Liver (tissue), 9 donors: ENCODE measurements around the gene PAX6. TPM values are rescaled to one million over a fixed set of nuclear protein-coding genes. Genes with fewer than 3 reads are reported as not detected.
A peak's percentile ranks its signal among the peaks of the same experiment; 100 is the strongest.

Experiments
- DNase-seq: peaks from one replicate; pipeline ENCODE4 v3.0.0-alpha.2; 2017; ENCODE audit warnings: low spot score
- H3K27ac ChIP-seq, 2 donors: one replicate each; pipeline ENCODE4 v1.7.0; 2013; ENCODE audit warnings: inconsistent platforms in 2 of 2, low read length in 2 of 2, control low read depth in 1 of 2, low read depth in 1 of 2, mild to moderate bottlenecking in 1 of 2
- H3K27me3 ChIP-seq, 4 donors: one replicate each; pipeline versions ENCODE4 v1.6.1 to v1.7.0; 2013; ENCODE audit warnings: low read length in 3 of 4, inconsistent platforms in 1 of 4, mild to moderate bottlenecking in 1 of 4, moderate library complexity in 1 of 4; ENCODE audit not compliant: control insufficient read depth in 4 of 4, insufficient read depth in 4 of 4
- H3K36me3 ChIP-seq, 4 donors: one replicate each; pipeline versions ENCODE4 v1.6.1 to v1.7.0; 2013; ENCODE audit warnings: low read length in 3 of 4, mild to moderate bottlenecking in 3 of 4, low read depth in 1 of 4, moderate library complexity in 1 of 4; ENCODE audit not compliant: control insufficient read depth in 4 of 4, insufficient read depth in 3 of 4
- H3K4me1 ChIP-seq, 4 donors: one replicate each; pipeline versions ENCODE4 v1.6.1 to v1.7.0; 2013; ENCODE audit warnings: low read length in 3 of 4, mild to moderate bottlenecking in 3 of 4, moderate library complexity in 1 of 4; ENCODE audit not compliant: control insufficient read depth in 4 of 4, insufficient read depth in 4 of 4
- H3K4me3 ChIP-seq, 3 donors: one replicate each; pipeline versions ENCODE4 v1.6.1 to v1.7.0; 2013; ENCODE audit warnings: low read length in 3 of 3, control low read depth in 1 of 3, low read depth in 1 of 3, mild to moderate bottlenecking in 1 of 3
- H3K9ac ChIP-seq, 2 donors: one replicate each; pipeline ENCODE4 v1.7.0; 2013; ENCODE audit warnings: low read length in 2 of 2, mild to moderate bottlenecking in 2 of 2, moderate library complexity in 2 of 2, control low read depth in 1 of 2, low read depth in 1 of 2
- H3K9me3 ChIP-seq, 4 donors: one replicate each; pipeline versions ENCODE4 v1.6.1 to v1.7.0; 2013; ENCODE audit warnings: low read length in 3 of 4; ENCODE audit not compliant: control insufficient read depth in 4 of 4
- ATF3 ChIP-seq: IDR thresholded peaks from 2 replicates; pipeline ENCODE4 v1.6.1; 2016; ENCODE audit warnings: antibody characterized with exemption
- CTCF ChIP-seq: fragments of 150-350 bp; IDR thresholded peaks from 2 replicates; pipeline ENCODE4 v1.5.1; 2017; ENCODE audit warnings: improper control_type of control experiment, low read depth, low read length; ENCODE audit not compliant: missing input control
- EGR1 ChIP-seq, 2 donors: IDR thresholded peaks; 2 replicates each; pipeline ENCODE4 v1.6.1; 2016 to 2018; ENCODE audit warnings: antibody characterized with exemption in 2 of 2, low read depth in 2 of 2
- FOXA1 ChIP-seq: IDR thresholded peaks from 2 replicates; pipeline ENCODE4 v1.6.1; 2016; ENCODE audit warnings: antibody characterized with exemption
- FOXA2 ChIP-seq: IDR thresholded peaks from 2 replicates; pipeline ENCODE4 v1.6.1; 2016; ENCODE audit warnings: antibody characterized with exemption
- GABPA ChIP-seq, 2 donors: IDR thresholded peaks in 1 of 2; conservative IDR thresholded peaks in 1 of 2; 2 replicates each; pipeline ENCODE4 v1.6.1; 2016; ENCODE audit warnings: antibody characterized with exemption in 2 of 2, mild to moderate bottlenecking in 1 of 2, moderate library complexity in 1 of 2
- HNF4A ChIP-seq, 2 donors: conservative IDR thresholded peaks; 2 replicates each; pipeline ENCODE4 v1.6.1; 2016; ENCODE audit warnings: antibody characterized with exemption in 2 of 2, mild to moderate bottlenecking in 2 of 2
- HNF4G ChIP-seq: IDR thresholded peaks from 2 replicates; pipeline ENCODE4 v1.6.1; 2016; ENCODE audit warnings: antibody characterized with exemption
- JUND ChIP-seq, 2 donors: IDR thresholded peaks; 2 replicates each; pipeline ENCODE4 v1.6.1; 2016; ENCODE audit warnings: antibody characterized with exemption in 2 of 2
- MAX ChIP-seq: IDR thresholded peaks from 2 replicates; pipeline ENCODE4 v1.6.1; 2016; ENCODE audit warnings: antibody characterized with exemption
- NR2F2 ChIP-seq: IDR thresholded peaks from 2 replicates; pipeline ENCODE4 v1.6.1; 2016; ENCODE audit warnings: antibody characterized with exemption
- RAD21 ChIP-seq, 2 donors: IDR thresholded peaks; 2 replicates each; pipeline ENCODE4 v1.6.1; 2016; ENCODE audit warnings: antibody characterized with exemption in 2 of 2, mild to moderate bottlenecking in 2 of 2
- REST ChIP-seq: IDR thresholded peaks from 2 replicates; pipeline ENCODE4 v1.6.1; 2016; ENCODE audit warnings: antibody characterized with exemption, mild to moderate bottlenecking
- RXRA ChIP-seq, 2 donors: IDR thresholded peaks; 2 replicates each; pipeline ENCODE4 v1.6.1; 2017 to 2018; ENCODE audit warnings: antibody characterized with exemption in 2 of 2, mild to moderate bottlenecking in 1 of 2
- SP1 ChIP-seq: IDR thresholded peaks from 2 replicates; pipeline ENCODE4 v1.6.1; 2018; ENCODE audit warnings: antibody characterized with exemption, mild to moderate bottlenecking
- TAF1 ChIP-seq: conservative IDR thresholded peaks from 2 replicates; pipeline ENCODE4 v1.6.1; 2016; ENCODE audit warnings: antibody characterized with exemption, mild to moderate bottlenecking
- YY1 ChIP-seq: IDR thresholded peaks from 2 replicates; pipeline ENCODE4 v1.6.1; 2016; ENCODE audit warnings: antibody characterized with exemption, mild to moderate bottlenecking
- WGBS: extraction: QIAGEN DNeasy Blood & Tissue Kit; methylation state at CpG from one replicate; pipeline ENCODE4 v1.1.7; 2013; 5-methylcytosine and 5-hydroxymethylcytosine counted together
- polyA plus RNA-seq, 2 donors: library from polyadenylated mRNA; stranded (reverse) in 1 of 2; unstranded in 1 of 2; fragments of 200-250 nt in 1 of 2; fragments of >200 nt in 1 of 2; fragmentation: Nextera tagmentation in 1 of 2; extraction: Ambion mirVana in 1 of 2; gene quantifications; one replicate each; pipeline versions ENCODE4 v1.2.1 to v1.2.3, GENCODE V29; 2013 to 2015
- total RNA-seq, 2 donors: library from RNA; depleted of rRNA; stranded (reverse); fragments of >200 nt; gene quantifications; one replicate each; pipeline ENCODE4 v1.2.3, GENCODE V29; 2014
- donor health status: healthy.
- donor health status: healthy.
- donor health status: healthy.
- donor health status: healthy.
- donor health status: healthy.

The PAX6 gene
- total and polyA plus RNA-seq, 4 donors: not detected

GRCh38 chr11:31799435-31800397, 11.4 kb downstream of the PAX6 start:
- 5% methylated on average over 48 of the region's 48 CpGs for WGBS
- no peak overlapping the region for H3K4me3 ChIP-seq
- H3K4me1 ChIP-seq: peaks cover 15 to 19% (median 18%) of the 10 kb centered on the region in 4 donors
- H3K36me3 ChIP-seq: no peaks in the 10 kb centered on the region
- no peak for TF ChIP-seq GABPA (IDR thresholded peaks at IDR 0.05 in 1 of 2, conservative IDR thresholded peaks at IDR 0.05 in 1 of 2)
- TF ChIP-seq NR2F2: no peak
- no peak for TF ChIP-seq RXRA (IDR thresholded peaks at IDR 0.05)
- TF ChIP-seq CTCF: no peak
- no peak for TF ChIP-seq SP1
- no peak for TF ChIP-seq EGR1 (IDR thresholded peaks at IDR 0.05; ENCODE audit: low read depth in 2 of 2)
- no peak for TF ChIP-seq REST
- no peak for DNase-seq
- no peak overlapping the region for H3K9ac ChIP-seq
- no peak overlapping the region for H3K27ac ChIP-seq
- H3K27me3 ChIP-seq: peaks cover 1 to 53% (median 26%) of the 10 kb centered on the region in 4 donors
- peaks cover 0 to 8% (median under 1%) of the 10 kb centered on the region in 4 donors for H3K9me3 ChIP-seq

GRCh38 chr11:31798554-31799434, 12.3 kb downstream of the PAX6 start:
- peaks cover 0 to 8% (median under 1%) of the 10 kb centered on the region in 4 donors for H3K9me3 ChIP-seq
- H3K27me3 ChIP-seq: peaks cover 2 to 45% (median 26%) of the 10 kb centered on the region in 4 donors
- no peaks in the 10 kb centered on the region for H3K36me3 ChIP-seq
- no peak overlapping the region for H3K4me3 ChIP-seq
- WGBS: 7% methylated on average over 60 of the region's 60 CpGs
- peaks cover 13 to 17% (median 15%) of the 10 kb centered on the region in 4 donors for H3K4me1 ChIP-seq
- peak; percentile 34 for DNase-seq
- no peak overlapping the region for H3K27ac ChIP-seq
- H3K9ac ChIP-seq: no peak overlapping the region
- no peak for TF ChIP-seq REST
- no peak for TF ChIP-seq RAD21 (IDR thresholded peaks at IDR 0.05)
- TF ChIP-seq FOXA2: no peak
- no peak for TF ChIP-seq RXRA (IDR thresholded peaks at IDR 0.05)
- no peak for TF ChIP-seq SP1
- no peak for TF ChIP-seq JUND (IDR thresholded peaks at IDR 0.05)
- TF ChIP-seq HNF4A (conservative IDR thresholded peaks at IDR 0.05): no peak
- TF ChIP-seq MAX: no peak
- no peak for TF ChIP-seq TAF1
- TF ChIP-seq HNF4G: no peak
- no peak for TF ChIP-seq FOXA1
- no peak for TF ChIP-seq ATF3
- no peak for TF ChIP-seq NR2F2
- no peak for TF ChIP-seq CTCF
- no peak for TF ChIP-seq YY1
- no peak for TF ChIP-seq EGR1 (IDR thresholded peaks at IDR 0.05; ENCODE audit: low read depth in 2 of 2)
